SHP77 (cell line): ENCODE results near the gene COQ7.

Experiments
- DNase-seq, 2 experiments: peaks; one replicate each; lab custom pipeline; 2025; lab: John Stamatoyannopoulos, UW

COQ7 gene

GRCh38 chr16:19067349-19068236, at the start of gene COQ7:
COQ7 (plus strand) TSS chr16:19067614; CDS start chr16:19067665, 51 bp downstream.
- peak; percentile 88 to 94 for DNase-seq

- no peak for DNase-seq
These were observed 46.7 kb upstream of the COQ7 start for GRCh38 chr16:19020689-19021088.

GRCh38 chr16:19021747-19022146, 45.7 kb upstream of the COQ7 start:
- no peak for DNase-seq

- no peak for DNase-seq
These were observed 40.0 kb upstream of the COQ7 start for GRCh38 chr16:19027416-19027815.

- DNase-seq: no peak
These were observed 37.4 kb upstream of the COQ7 start for GRCh38 chr16:19029980-19030379.

GRCh38 chr16:19031738-19032137, 35.7 kb upstream of the COQ7 start:
- DNase-seq: no peak

- no peak for DNase-seq
These were observed 33.7 kb upstream of the COQ7 start for GRCh38 chr16:19033761-19034160.

GRCh38 chr16:19040400-19040799, 27.0 kb upstream of the COQ7 start:
- DNase-seq: no peak

- DNase-seq: no peak
These were observed 22.6 kb upstream of the COQ7 start for GRCh38 chr16:19044769-19045168.

- no peak for DNase-seq
These were observed 21.4 kb upstream of the COQ7 start for GRCh38 chr16:19046062-19046461.

GRCh38 chr16:19062706-19063105, 4.7 kb upstream of the COQ7 start:
- DNase-seq: no peak

GRCh38 chr16:19066988-19067348, 446 bp upstream of the COQ7 start:
- DNase-seq: no peak

GRCh38 chr16:19068237-19068815, 912 bp downstream of the COQ7 start:
- no peak for DNase-seq

GRCh38 chr16:19071811-19072777, 4.7 kb downstream of the COQ7 start:
- peak; percentile 1 to 32 for DNase-seq

- DNase-seq: no peak
These were observed 5.9 kb downstream of the COQ7 start for GRCh38 chr16:19073344-19073743.

GRCh38 chr16:19073863-19074262, 6.4 kb downstream of the COQ7 start:
- DNase-seq: no peak

GRCh38 chr16:19075511-19075910, 8.1 kb downstream of the COQ7 start:
- DNase-seq: no peak

- no peak for DNase-seq
These were observed 10.5 kb downstream of the COQ7 start for GRCh38 chr16:19077879-19078278.

GRCh38 chr16:19083670-19084069, 16.3 kb downstream of the COQ7 start:
- DNase-seq: no peak

GRCh38 chr16:19084139-19084538, 16.7 kb downstream of the COQ7 start:
- DNase-seq: no peak

GRCh38 chr16:19084879-19085278, 17.5 kb downstream of the COQ7 start:
- no peak for DNase-seq

GRCh38 chr16:19085679-19086200, 18.3 kb downstream of the COQ7 start:
- DNase-seq: no peak
